Kidney glomerular epithelial cell (primary cell): Measurements from ENCODE around the gene POLR2E.

Experiments used
- DNase-seq: peaks from one replicate; lab custom pipeline; 2025; lab: John Stamatoyannopoulos, UW

Gene POLR2E

GRCh38 chr19:1093811-1094553 is 1.2 kb downstream of the POLR2E start:
- no peak for DNase-seq

- DNase-seq, result no peak
Observed at GRCh38 chr19:1093330-1093729, 1.8 kb downstream of the POLR2E start.

- no peak for DNase-seq
Observed at GRCh38 chr19:1091544-1092175, 3.5 kb downstream of the POLR2E start.

GRCh38 chr19:1090731-1091543 is 4.2 kb downstream of the POLR2E start:
- DNase-seq, result no peak

GRCh38 chr19:1089891-1090290 is 5.3 kb downstream of the POLR2E start:
- DNase-seq, result no peak

- DNase-seq, result no peak
Observed at GRCh38 chr19:1089126-1089771, 5.9 kb downstream of the POLR2E start.

- no peak for DNase-seq
Observed at GRCh38 chr19:1088416-1089010, 6.7 kb downstream of the POLR2E start.

- no peak for DNase-seq
Observed at GRCh38 chr19:1087813-1088415, 7.3 kb downstream of the POLR2E start.

GRCh38 chr19:1086613-1087012 is 8.6 kb downstream of the POLR2E start:
- DNase-seq, result no peak

- no peak for DNase-seq
Observed at GRCh38 chr19:1085676-1086442, 9.3 kb downstream of the POLR2E start.

GRCh38 chr19:1085053-1085658 is 10.0 kb downstream of the POLR2E start:
- no peak for DNase-seq

- no peak for DNase-seq
Observed at GRCh38 chr19:1084024-1084868, 10.9 kb downstream of the POLR2E start.

- DNase-seq, result no peak
Observed at GRCh38 chr19:1082928-1083816, 12.0 kb downstream of the POLR2E start.

- DNase-seq, result no peak
Observed at GRCh38 chr19:1082165-1082927, 12.8 kb downstream of the POLR2E start.

- no peak for DNase-seq
Observed at GRCh38 chr19:1081301-1082164, 13.6 kb downstream of the POLR2E start.

- no peak for DNase-seq
Observed at GRCh38 chr19:1080360-1081161, 14.6 kb downstream of the POLR2E start.
